Measurements from ENCODE around the gene EXOC6.
"Not testable (repeated sequence)": the region's sequence is repeated elsewhere in the genome, so short reads cannot be mapped to it uniquely, and the experiment has no call there.

The EXOC6 gene

GRCh38 chr10:92972886-92973285 lies 124.6 kb downstream of the EXOC6 start:
- Histone ChIP-seq H3K14ac (ENCODE audit: low read length) (no peak overlapping the region), H2BK120ac (ENCODE audit: insufficient read depth, low read length, poor library complexity) (no peak overlapping the region), H2BK12ac (ENCODE audit: low read length) (no peak overlapping the region), H4K91ac (ENCODE audit: low read depth, low read length) (no peak overlapping the region), H3K79me1 (ENCODE audit: low read length) (no peaks in the 10 kb centered on the region), H3K27ac (ENCODE audit: low read depth, low read length) (no peak overlapping the region), H3K27me3 (ENCODE audit: insufficient read depth, low read length) (no peaks in the 10 kb centered on the region), H3K9ac (ENCODE audit: low read length) (no peak overlapping the region), H2AK5ac (ENCODE audit: low read length) (no peak overlapping the region), H3K4me1 (ENCODE audit: control insufficient read depth in 1 of 2, insufficient read depth in 2 of 2, low read length in 2 of 2) (peaks cover 0 to 1% of the 10 kb centered on the region in 2 experiments), H4K12ac (ENCODE audit: low read depth, low read length) (no peak overlapping the region), H3K4ac (ENCODE audit: low read depth, low read length) (no peak overlapping the region), H2BK5ac (ENCODE audit: low read depth, low read length, poor library complexity) (no peak overlapping the region), H3K9me3 (ENCODE audit: insufficient read depth, low read depth, low read length) (no peaks in the 10 kb centered on the region), H3K4me2 (ENCODE audit: low read length) (no peak overlapping the region), H2AFZ (ENCODE audit: insufficient read depth, low read length, poor library complexity) (no peak overlapping the region), H4K8ac (ENCODE audit: low read depth, low read length) (no peak overlapping the region), H3K36me3 (ENCODE audit: control insufficient read depth in 1 of 2, insufficient read depth in 2 of 2, low read length in 2 of 2) (no peaks in the 10 kb centered on the region), H3K4me3 (ENCODE audit: low read depth, low read length) (no peak overlapping the region), H3K79me2 (ENCODE audit: control insufficient read depth, insufficient read depth, low read length, poor library complexity) (no peaks in the 10 kb centered on the region), H3K18ac (ENCODE audit: low read length) (no peak overlapping the region), H3K23ac (ENCODE audit: low read length) (no peak overlapping the region)
- DNase-seq, result no peak
- no CpG with 5 or more reads among the region's 2 CpGs for WGBS (ENCODE audit: extremely low coverage, insufficient coverage, insufficient read length)

GRCh38 chr10:92976278-92976677 lies 128.0 kb downstream of the EXOC6 start:
- not testable (repeated sequence) for H3K18ac ChIP-seq (ENCODE audit: low read length); H3K4ac ChIP-seq (ENCODE audit: low read depth, low read length); H2AK5ac ChIP-seq (ENCODE audit: low read length); H3K14ac ChIP-seq (ENCODE audit: low read length); H2BK12ac ChIP-seq (ENCODE audit: low read length); H3K4me3 ChIP-seq (ENCODE audit: low read depth, low read length); H2AFZ ChIP-seq (ENCODE audit: insufficient read depth, low read length, poor library complexity); H4K91ac ChIP-seq (ENCODE audit: low read depth, low read length); H3K79me2 ChIP-seq (ENCODE audit: control insufficient read depth, insufficient read depth, low read length, poor library complexity); H3K27ac ChIP-seq (ENCODE audit: low read depth, low read length); H2BK120ac ChIP-seq (ENCODE audit: insufficient read depth, low read length, poor library complexity); DNase-seq; H4K12ac ChIP-seq (ENCODE audit: low read depth, low read length); H3K27me3 ChIP-seq (ENCODE audit: insufficient read depth, low read length); H3K9me3 ChIP-seq (ENCODE audit: insufficient read depth, low read depth, low read length); H3K9ac ChIP-seq (ENCODE audit: low read length); H4K8ac ChIP-seq (ENCODE audit: low read depth, low read length); H3K36me3 ChIP-seq (ENCODE audit: control insufficient read depth in 1 of 2, insufficient read depth in 2 of 2, low read length in 2 of 2); H3K79me1 ChIP-seq (ENCODE audit: low read length); H3K4me1 ChIP-seq (ENCODE audit: control insufficient read depth in 1 of 2, insufficient read depth in 2 of 2, low read length in 2 of 2); H3K4me2 ChIP-seq (ENCODE audit: low read length); H2BK5ac ChIP-seq (ENCODE audit: low read depth, low read length, poor library complexity); H3K23ac ChIP-seq (ENCODE audit: low read length)
- no CpG with 5 or more reads among the region's 5 CpGs for WGBS (ENCODE audit: extremely low coverage, insufficient coverage, insufficient read length)

GRCh38 chr10:92989250-92989649 lies 140.9 kb downstream of the EXOC6 start:
- H3K79me1 ChIP-seq (ENCODE audit: low read length), result no peaks in the 10 kb centered on the region
- DNase-seq, result no peak
- WGBS (ENCODE audit: extremely low coverage, insufficient coverage, insufficient read length), result no CpG with 5 or more reads among the region's 1 CpG

GRCh38 chr10:92990615-92991014 lies 142.3 kb downstream of the EXOC6 start:
- H3K4me1 ChIP-seq (ENCODE audit: control insufficient read depth in 1 of 2, insufficient read depth in 2 of 2, low read length in 2 of 2), result no peaks in the 10 kb centered on the region
- no peaks in the 10 kb centered on the region for H3K79me2 ChIP-seq (ENCODE audit: control insufficient read depth, insufficient read depth, low read length, poor library complexity)
- no peak overlapping the region for H2BK120ac ChIP-seq (ENCODE audit: insufficient read depth, low read length, poor library complexity)
- H3K4me3 ChIP-seq (ENCODE audit: low read depth, low read length), result no peak overlapping the region
- DNase-seq, result no peak
- no peak overlapping the region for H3K23ac ChIP-seq (ENCODE audit: low read length)
- no peak overlapping the region for H3K14ac ChIP-seq (ENCODE audit: low read length)
- no CpG with 5 or more reads among the region's 1 CpG for whole genome bisulfite sequencing (ENCODE audit: extremely low coverage, insufficient coverage, insufficient read length)
- H2AK5ac ChIP-seq (ENCODE audit: low read length), result no peak overlapping the region
- no peak overlapping the region for H3K4ac ChIP-seq (ENCODE audit: low read depth, low read length)
- no peaks in the 10 kb centered on the region for H3K9me3 ChIP-seq (ENCODE audit: insufficient read depth, low read depth, low read length)
- no peaks in the 10 kb centered on the region for H3K36me3 ChIP-seq (ENCODE audit: control insufficient read depth in 1 of 2, insufficient read depth in 2 of 2, low read length in 2 of 2)
- no peak overlapping the region for H2BK12ac ChIP-seq (ENCODE audit: low read length)
- no peak overlapping the region for H4K8ac ChIP-seq (ENCODE audit: low read depth, low read length)
- H4K12ac ChIP-seq (ENCODE audit: low read depth, low read length), result no peak overlapping the region
- no peak overlapping the region for H3K9ac ChIP-seq (ENCODE audit: low read length)
- H3K18ac ChIP-seq (ENCODE audit: low read length), result no peak overlapping the region
- no peak overlapping the region for H3K4me2 ChIP-seq (ENCODE audit: low read length)
- H2AFZ ChIP-seq (ENCODE audit: insufficient read depth, low read length, poor library complexity), result no peak overlapping the region
- no peak overlapping the region for H4K91ac ChIP-seq (ENCODE audit: low read depth, low read length)
- H2BK5ac ChIP-seq (ENCODE audit: low read depth, low read length, poor library complexity), result no peak overlapping the region
- H3K27ac ChIP-seq (ENCODE audit: low read depth, low read length), result no peak overlapping the region
- no peaks in the 10 kb centered on the region for H3K79me1 ChIP-seq (ENCODE audit: low read length)
- no peaks in the 10 kb centered on the region for H3K27me3 ChIP-seq (ENCODE audit: insufficient read depth, low read length)

More at GRCh38 chr10:92989250-92989649, 140.9 kb downstream of the EXOC6 start:
- no peaks in the 10 kb centered on the region for H3K79me2 ChIP-seq (ENCODE audit: control insufficient read depth, insufficient read depth, low read length, poor library complexity)
- no peak overlapping the region for H4K8ac ChIP-seq (ENCODE audit: low read depth, low read length)
- H4K12ac ChIP-seq (ENCODE audit: low read depth, low read length), result no peak overlapping the region
- no peaks in the 10 kb centered on the region for H3K9me3 ChIP-seq (ENCODE audit: insufficient read depth, low read depth, low read length)
- no peaks in the 10 kb centered on the region for H3K36me3 ChIP-seq (ENCODE audit: control insufficient read depth in 1 of 2, insufficient read depth in 2 of 2, low read length in 2 of 2)
- no peak overlapping the region for H3K14ac ChIP-seq (ENCODE audit: low read length)
- no peaks in the 10 kb centered on the region for H3K27me3 ChIP-seq (ENCODE audit: insufficient read depth, low read length)
- no peak overlapping the region for H2BK5ac ChIP-seq (ENCODE audit: low read depth, low read length, poor library complexity)
- H2BK120ac ChIP-seq (ENCODE audit: insufficient read depth, low read length, poor library complexity), result no peak overlapping the region
- H3K23ac ChIP-seq (ENCODE audit: low read length), result no peak overlapping the region
- no peak overlapping the region for H2AK5ac ChIP-seq (ENCODE audit: low read length)
- no peak overlapping the region for H3K4me3 ChIP-seq (ENCODE audit: low read depth, low read length)
- no peak overlapping the region for H4K91ac ChIP-seq (ENCODE audit: low read depth, low read length)
- H3K4me1 ChIP-seq (ENCODE audit: control insufficient read depth in 1 of 2, insufficient read depth in 2 of 2, low read length in 2 of 2), result no peaks in the 10 kb centered on the region
- H3K4ac ChIP-seq (ENCODE audit: low read depth, low read length), result no peak overlapping the region
- H2AFZ ChIP-seq (ENCODE audit: insufficient read depth, low read length, poor library complexity), result no peak overlapping the region
- no peak overlapping the region for H3K9ac ChIP-seq (ENCODE audit: low read length)
- H2BK12ac ChIP-seq (ENCODE audit: low read length), result no peak overlapping the region
- no peak overlapping the region for H3K27ac ChIP-seq (ENCODE audit: low read depth, low read length)
- H3K18ac ChIP-seq (ENCODE audit: low read length), result no peak overlapping the region
- H3K4me2 ChIP-seq (ENCODE audit: low read length), result no peak overlapping the region
